Activated CD4-positive, alpha-beta T cell treated with anti-CD3 and anti-CD28 coated beads, Interleukin-2, amount 10 ng/mL, durations not matched to agents 7 days and 5 days (primary cell): ENCODE measurements around the gene IFNL3. TPM values are rescaled to one million over a fixed set of nuclear protein-coding genes. Genes with fewer than 3 reads are reported as not detected.
"Not testable (repeated sequence)": the region's sequence is repeated elsewhere in the genome, so short reads cannot be mapped to it uniquely, and the experiment has no call there.

Experiments
- CTCF ChIA-PET: fragments of 350-600 bp; sonication (Branson Sonifier 250); formaldehyde crosslinking; loops from one replicate; lab custom pipeline; 2021; ENCODE audit warnings: antibody characterized with exemption; lab: Charles Lee
- POLR2A ChIA-PET: fragments of 350-600 bp; sonication (Branson Sonifier 250); formaldehyde crosslinking; loops from one replicate; lab custom pipeline; 2021; ENCODE audit warnings: antibody characterized with exemption; lab: Charles Lee
- DNase-seq: peaks from one replicate; pipeline ENCODE4 v3.0.0-alpha.2; 2020
- H3K27ac Mint-ChIP-seq: one replicate; pipeline ENCODE4 v1.8.0; 2021; ENCODE audit warnings: mild to moderate bottlenecking, moderate library complexity, mixed read lengths
- H3K27me3 Mint-ChIP-seq: one replicate; pipeline ENCODE4 v1.8.0; 2021; ENCODE audit warnings: mixed read lengths
- H3K36me3 Mint-ChIP-seq: one replicate; pipeline ENCODE4 v1.8.0; 2021; ENCODE audit warnings: low read depth, mixed read lengths
- H3K4me1 Mint-ChIP-seq: one replicate; pipeline ENCODE4 v1.8.0; 2021; ENCODE audit warnings: mixed read lengths
- H3K4me3 Mint-ChIP-seq: one replicate; pipeline ENCODE4 v1.8.0; 2021; ENCODE audit warnings: mild to moderate bottlenecking, moderate library complexity, mixed read lengths
- H3K9me3 Mint-ChIP-seq: one replicate; pipeline ENCODE4 v1.8.0; 2021; ENCODE audit warnings: mixed read lengths
- total RNA-seq, 2 experiments: library from RNA; stranded (reverse); gene quantifications; one replicate each; pipeline ENCODE4 v1.2.3, GENCODE V29; 2021

The IFNL3 gene
- total RNA-seq: not detected

- H3K4me3 Mint-ChIP-seq, H3K4me1 Mint-ChIP-seq, H3K36me3 Mint-ChIP-seq, CTCF ChIA-PET, H3K9me3 Mint-ChIP-seq, H3K27me3 Mint-ChIP-seq, DNase-seq: not testable (repeated sequence)
- peak within 1 kb of the TSS; percentile 27 for H3K27ac Mint-ChIP-seq
- POLR2A ChIA-PET: interaction anchor here (0.6 kb wide), 1 partner anchor 217 kb away, joined by 8 read pairs; no protein-coding TSS in a partner anchor
These were observed at the start of gene IFNL3 for GRCh38 chr19:39244410-39245100. IFNL3 (minus strand) TSS chr19:39245006; CDS start chr19:39244967, 39 bp downstream.

- CTCF ChIA-PET: interaction anchor here (0.6 kb wide), 1 partner anchor 1176 kb away, joined by 3 read pairs; no protein-coding TSS in a partner anchor
- Mint-ChIP-seq H3K9me3 (no peaks in the 10 kb centered on the region), H3K27ac (no peak overlapping the region), H3K4me3 (no peak overlapping the region), H3K36me3 (no peaks in the 10 kb centered on the region), H3K4me1 (peaks cover 25% of the 10 kb centered on the region), H3K27me3 (peaks cover 23% of the 10 kb centered on the region)
- DNase-seq: no peak
- POLR2A ChIA-PET: no interaction called here
These were observed 48.6 kb upstream of the IFNL3 start for GRCh38 chr19:39293394-39293793.

GRCh38 chr19:39284032-39284431, 39.2 kb upstream of the IFNL3 start:
- Mint-ChIP-seq H3K4me3 (no peak overlapping the region), H3K9me3 (peaks cover 4% of the 10 kb centered on the region), H3K27ac (no peak overlapping the region), H3K27me3 (peaks cover 34% of the 10 kb centered on the region), H3K4me1 (no peaks in the 10 kb centered on the region), H3K36me3 (no peaks in the 10 kb centered on the region)
- POLR2A ChIA-PET: no interaction called here
- CTCF ChIA-PET: no interaction called here
- no peak for DNase-seq

- no peaks in the 10 kb centered on the region for H3K4me1 Mint-ChIP-seq
- peaks cover 22% of the 10 kb centered on the region for H3K27me3 Mint-ChIP-seq
- no peak overlapping the region for H3K4me3 Mint-ChIP-seq
- POLR2A ChIA-PET: no interaction called here
- no peaks in the 10 kb centered on the region for H3K36me3 Mint-ChIP-seq
- H3K27ac Mint-ChIP-seq: no peak overlapping the region
- H3K9me3 Mint-ChIP-seq: peaks cover 4% of the 10 kb centered on the region
- CTCF ChIA-PET: interaction anchor here (1.7 kb wide), 1 partner anchor 14 kb away, joined by 5 read pairs; the partner anchor contains the start of gene IFNL1
- DNase-seq: no peak
These were observed 37.2 kb upstream of the IFNL3 start for GRCh38 chr19:39282021-39282420.

GRCh38 chr19:39277598-39277997, 32.8 kb upstream of the IFNL3 start:
- no peaks in the 10 kb centered on the region for H3K4me1 Mint-ChIP-seq
- ChIA-PET POLR2A (no interaction called here), CTCF (no interaction called here)
- H3K36me3 Mint-ChIP-seq: no peaks in the 10 kb centered on the region
- no peak overlapping the region for H3K4me3 Mint-ChIP-seq
- no peaks in the 10 kb centered on the region for H3K9me3 Mint-ChIP-seq
- H3K27me3 Mint-ChIP-seq: peaks cover 3% of the 10 kb centered on the region
- no peak for DNase-seq
- H3K27ac Mint-ChIP-seq: no peak overlapping the region

- H3K36me3 Mint-ChIP-seq: no peaks in the 10 kb centered on the region
- POLR2A ChIA-PET: no interaction called here
- CTCF ChIA-PET: interaction anchor here (0.9 kb wide), 1 partner anchor 20 kb away, joined by 3 read pairs; the partner anchor contains the start of gene IFNL1
- DNase-seq: no peak
- H3K27me3 Mint-ChIP-seq: peaks cover 3% of the 10 kb centered on the region
- H3K4me3 Mint-ChIP-seq: no peak overlapping the region
- no peaks in the 10 kb centered on the region for H3K9me3 Mint-ChIP-seq
- H3K4me1 Mint-ChIP-seq: no peaks in the 10 kb centered on the region
- no peak overlapping the region for H3K27ac Mint-ChIP-seq
These were observed 31.9 kb upstream of the IFNL3 start for GRCh38 chr19:39276740-39277139.

GRCh38 chr19:39275578-39275977, 30.8 kb upstream of the IFNL3 start:
- ChIA-PET CTCF (no interaction called here), POLR2A (no interaction called here)
- no peak for DNase-seq
- H3K9me3 Mint-ChIP-seq: no peaks in the 10 kb centered on the region
- no peak overlapping the region for H3K4me3 Mint-ChIP-seq
- no peaks in the 10 kb centered on the region for H3K4me1 Mint-ChIP-seq
- no peaks in the 10 kb centered on the region for H3K36me3 Mint-ChIP-seq
- no peak overlapping the region for H3K27ac Mint-ChIP-seq
- H3K27me3 Mint-ChIP-seq: peaks cover 5% of the 10 kb centered on the region

- POLR2A ChIA-PET: interaction anchor here (0.7 kb wide), 1 partner anchor 10 kb away, joined by 3 read pairs; no protein-coding TSS in a partner anchor
- not testable (repeated sequence) for H3K9me3 Mint-ChIP-seq, H3K27ac Mint-ChIP-seq, H3K36me3 Mint-ChIP-seq, H3K4me3 Mint-ChIP-seq, H3K27me3 Mint-ChIP-seq, DNase-seq, H3K4me1 Mint-ChIP-seq
- CTCF ChIA-PET: interaction anchor here (0.9 to 1.5 kb wide), 2 partner anchors 8 to 263 kb away, joined by 3 read pairs; no protein-coding TSS in a partner anchor
These were observed 29.1 kb upstream of the IFNL3 start for GRCh38 chr19:39273859-39274258.

GRCh38 chr19:39270036-39270871, 25.4 kb upstream of the IFNL3 start:
- Mint-ChIP-seq H3K36me3 (no peaks in the 10 kb centered on the region), H3K9me3 (no peaks in the 10 kb centered on the region), H3K27ac (no peak overlapping the region), H3K27me3 (peaks cover 17% of the 10 kb centered on the region), H3K4me3 (no peak overlapping the region), H3K4me1 (no peaks in the 10 kb centered on the region)
- POLR2A ChIA-PET: no interaction called here
- DNase-seq: no peak
- CTCF ChIA-PET: no interaction called here

- CTCF ChIA-PET, H3K27ac Mint-ChIP-seq, H3K9me3 Mint-ChIP-seq, H3K36me3 Mint-ChIP-seq, H3K4me3 Mint-ChIP-seq, H3K4me1 Mint-ChIP-seq, DNase-seq, POLR2A ChIA-PET: not testable (repeated sequence)
- peaks cover 23% of the 10 kb centered on the region for H3K27me3 Mint-ChIP-seq
These were observed 24.6 kb upstream of the IFNL3 start for GRCh38 chr19:39269369-39269768.

GRCh38 chr19:39268531-39269223, 23.9 kb upstream of the IFNL3 start:
- H3K4me3 Mint-ChIP-seq, POLR2A ChIA-PET, H3K9me3 Mint-ChIP-seq, H3K27ac Mint-ChIP-seq, H3K4me1 Mint-ChIP-seq, CTCF ChIA-PET, DNase-seq, H3K36me3 Mint-ChIP-seq: not testable (repeated sequence)
- peaks cover 27% of the 10 kb centered on the region for H3K27me3 Mint-ChIP-seq

GRCh38 chr19:39268085-39268484, 23.3 kb upstream of the IFNL3 start, which contains the start of gene IFNL2:
IFNL2 (plus strand) TSS chr19:39268396; CDS start chr19:39268569, 173 bp downstream.
- CTCF ChIA-PET: interaction anchor here (0.6 kb wide), 1 partner anchor 955 kb away, joined by 4 read pairs; no protein-coding TSS in a partner anchor
- not testable (repeated sequence) for H3K9me3 Mint-ChIP-seq, H3K36me3 Mint-ChIP-seq, H3K27ac Mint-ChIP-seq, H3K4me1 Mint-ChIP-seq, DNase-seq, H3K4me3 Mint-ChIP-seq
- POLR2A ChIA-PET: interaction anchor here (0.6 kb wide), 1 partner anchor 289 kb away, joined by 3 read pairs; no protein-coding TSS in a partner anchor
- peaks cover 33% of the 10 kb centered on the region for H3K27me3 Mint-ChIP-seq
